COLO668 (cell line): ENCODE measurements around the gene HTR2A.
A peak's percentile ranks its signal among the peaks of the same experiment; 100 is the strongest.

ENCODE experiments used
- DNase-seq: peaks from one replicate; lab custom pipeline; 2025; ENCODE audit not compliant: unreplicated experiment; lab: John Stamatoyannopoulos, UW

Gene HTR2A

GRCh38 chr13:46871557-46871956, 25.3 kb downstream of the HTR2A start:
- no peak for DNase-seq

GRCh38 chr13:46868091-46868490, 28.8 kb downstream of the HTR2A start:
- no peak for DNase-seq

- DNase-seq = peak; percentile 29
Measured at GRCh38 chr13:46866150-46866549, 30.7 kb downstream of the HTR2A start.

- DNase-seq = no peak
Measured at GRCh38 chr13:46864941-46865340, 31.9 kb downstream of the HTR2A start.

GRCh38 chr13:46861959-46862358, 34.9 kb downstream of the HTR2A start:
- DNase-seq = no peak

GRCh38 chr13:46860722-46861121, 36.1 kb downstream of the HTR2A start:
- DNase-seq = no peak

- DNase-seq = no peak
Measured at GRCh38 chr13:46858776-46859175, 38.1 kb downstream of the HTR2A start.

GRCh38 chr13:46858163-46858562, 38.7 kb downstream of the HTR2A start:
- DNase-seq = no peak

- DNase-seq = no peak
Measured at GRCh38 chr13:46855664-46856063, 41.2 kb downstream of the HTR2A start.

- DNase-seq = no peak
Measured at GRCh38 chr13:46855166-46855565, 41.7 kb downstream of the HTR2A start.

- DNase-seq = no peak
Measured at GRCh38 chr13:46852168-46852567, 44.7 kb downstream of the HTR2A start.

- DNase-seq = no peak
Measured at GRCh38 chr13:46850214-46850613, 46.6 kb downstream of the HTR2A start.

- DNase-seq = peak; percentile 37
Measured at GRCh38 chr13:46846726-46847125, 50.1 kb downstream of the HTR2A start.

GRCh38 chr13:46845146-46845545, 51.7 kb downstream of the HTR2A start:
- no peak for DNase-seq

GRCh38 chr13:46844431-46844830, 52.4 kb downstream of the HTR2A start:
- no peak for DNase-seq

- DNase-seq = no peak
Measured at GRCh38 chr13:46839399-46839798, 57.5 kb downstream of the HTR2A start.

GRCh38 chr13:46834657-46835056, 62.2 kb downstream of the HTR2A start:
- DNase-seq = no peak

- peak; percentile 71 for DNase-seq
Measured at GRCh38 chr13:46831588-46832194, 65.2 kb downstream of the HTR2A start.

GRCh38 chr13:46830405-46831005, 66.3 kb downstream of the HTR2A start:
- no peak for DNase-seq

GRCh38 chr13:46822551-46822950, 74.3 kb downstream of the HTR2A start:
- DNase-seq = no peak

GRCh38 chr13:46817838-46818476, 78.9 kb downstream of the HTR2A start:
- no peak for DNase-seq

- no peak for DNase-seq
Measured at GRCh38 chr13:46817095-46817494, 79.8 kb downstream of the HTR2A start.

GRCh38 chr13:46816371-46816770, 80.5 kb downstream of the HTR2A start:
- no peak for DNase-seq
